ENCODE results near the gene FPR1. TPM values are rescaled to one million over a fixed set of nuclear protein-coding genes. Genes with fewer than 3 reads are reported as not detected.

FPR1 gene
- polyA plus RNA-seq, 1 experiment: not detected

GRCh38 chr19:51726049-51726448, 25.6 kb downstream of the FPR1 start:
- Histone ChIP-seq H3K27me3 (ENCODE audit: control insufficient read depth, insufficient read depth, low read length) (peaks cover 6% of the 10 kb centered on the region), H3K4me3 (ENCODE audit: low read depth, low read length) (no peak overlapping the region), H3K36me3 (ENCODE audit: control insufficient read depth, insufficient read depth, low read length) (no peaks in the 10 kb centered on the region)
- POLR2A ChIA-PET: interaction anchor here (0.5 kb wide), 1 partner anchor 442 kb away, joined by 4 read pairs; no protein-coding TSS in a partner anchor
- TF ChIP-seq CTCF (IDR thresholded peaks at IDR 0.05; ENCODE audit: insufficient read depth, low read depth, low read length): no peak
- CTCF ChIA-PET: no interaction called here
- no peak for DNase-seq (ENCODE audit: low read depth)

DNA sequence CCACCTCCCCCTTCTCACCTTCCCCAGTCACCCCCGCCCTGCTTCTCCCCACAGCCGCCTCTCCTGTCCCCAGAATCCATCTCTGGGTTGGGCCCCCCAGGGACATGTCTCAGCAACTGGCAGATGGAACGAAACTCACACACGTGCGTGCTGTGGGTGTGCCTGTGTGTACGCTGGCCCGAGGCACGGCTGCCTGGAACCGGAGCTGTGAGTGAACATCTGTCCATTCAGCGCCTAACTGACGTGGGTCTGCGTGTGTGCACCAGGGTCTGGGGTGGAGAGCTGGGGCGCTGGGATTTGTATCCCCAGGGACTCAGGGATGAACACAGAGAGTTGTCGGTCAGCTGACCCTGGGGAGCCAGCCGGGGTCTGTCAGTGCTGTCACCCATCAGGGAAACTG, 27.1 kb downstream of the FPR1 start:
- DNase-seq (ENCODE audit: low read depth): no peak
- H3K27me3 ChIP-seq (ENCODE audit: control insufficient read depth, insufficient read depth, low read length): peaks cover 9% of the 10 kb centered on the region
- H3K4me3 ChIP-seq (ENCODE audit: low read depth, low read length): no peak overlapping the region
- no peak for TF ChIP-seq CTCF (IDR thresholded peaks at IDR 0.05; ENCODE audit: insufficient read depth, low read depth, low read length)
- ChIA-PET POLR2A (no interaction called here), CTCF (interaction anchor here (0.9 to 2.1 kb wide), 2 partner anchors 14 to 303 kb away, joined by 3 to 6 read pairs; no protein-coding TSS in a partner anchor)
- H3K36me3 ChIP-seq (ENCODE audit: control insufficient read depth, insufficient read depth, low read length): no peaks in the 10 kb centered on the region

DNA sequence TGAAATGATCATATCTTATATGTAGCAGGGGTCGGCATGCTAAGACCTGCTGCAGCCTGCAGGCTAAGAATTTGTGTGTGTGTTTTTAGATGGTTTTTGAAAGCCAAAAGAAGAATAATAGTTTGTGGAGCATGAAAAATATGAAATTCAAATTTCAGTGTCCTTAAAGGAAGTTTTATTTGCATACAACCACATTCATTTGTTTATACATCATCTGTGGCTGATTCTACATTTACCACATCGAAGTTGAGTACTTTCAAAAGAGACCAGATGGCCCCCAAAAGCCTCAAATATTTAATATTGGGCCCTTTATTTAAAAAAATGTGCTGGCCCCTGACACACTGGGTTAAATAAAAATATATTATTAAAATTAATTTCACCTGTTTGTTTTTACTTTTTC, 29.2 kb downstream of the FPR1 start:
- ChIA-PET CTCF (interaction anchor here (2.1 kb wide), 1 partner anchor 12 kb away, joined by 6 read pairs; no protein-coding TSS in a partner anchor), POLR2A (no interaction called here)
- DNase-seq (ENCODE audit: low read depth): no peak
- no peaks in the 10 kb centered on the region for H3K36me3 ChIP-seq (ENCODE audit: control insufficient read depth, insufficient read depth, low read length)
- no peak overlapping the region for H3K4me3 ChIP-seq (ENCODE audit: low read depth, low read length)
- peaks cover 14% of the 10 kb centered on the region for H3K27me3 ChIP-seq (ENCODE audit: control insufficient read depth, insufficient read depth, low read length)
- TF ChIP-seq CTCF (IDR thresholded peaks at IDR 0.05; ENCODE audit: insufficient read depth, low read depth, low read length): no peak

GRCh38 chr19:51721905-51722304, 29.8 kb downstream of the FPR1 start:
- POLR2A ChIA-PET: no interaction called here
- Histone ChIP-seq H3K27me3 (ENCODE audit: control insufficient read depth, insufficient read depth, low read length) (peaks cover 14% of the 10 kb centered on the region), H3K4me3 (ENCODE audit: low read depth, low read length) (no peak overlapping the region), H3K36me3 (ENCODE audit: control insufficient read depth, insufficient read depth, low read length) (no peaks in the 10 kb centered on the region)
- no peak for DNase-seq (ENCODE audit: low read depth)
- CTCF ChIA-PET: no interaction called here
- TF ChIP-seq CTCF (IDR thresholded peaks at IDR 0.05; ENCODE audit: insufficient read depth, low read depth, low read length): no peak

DNA sequence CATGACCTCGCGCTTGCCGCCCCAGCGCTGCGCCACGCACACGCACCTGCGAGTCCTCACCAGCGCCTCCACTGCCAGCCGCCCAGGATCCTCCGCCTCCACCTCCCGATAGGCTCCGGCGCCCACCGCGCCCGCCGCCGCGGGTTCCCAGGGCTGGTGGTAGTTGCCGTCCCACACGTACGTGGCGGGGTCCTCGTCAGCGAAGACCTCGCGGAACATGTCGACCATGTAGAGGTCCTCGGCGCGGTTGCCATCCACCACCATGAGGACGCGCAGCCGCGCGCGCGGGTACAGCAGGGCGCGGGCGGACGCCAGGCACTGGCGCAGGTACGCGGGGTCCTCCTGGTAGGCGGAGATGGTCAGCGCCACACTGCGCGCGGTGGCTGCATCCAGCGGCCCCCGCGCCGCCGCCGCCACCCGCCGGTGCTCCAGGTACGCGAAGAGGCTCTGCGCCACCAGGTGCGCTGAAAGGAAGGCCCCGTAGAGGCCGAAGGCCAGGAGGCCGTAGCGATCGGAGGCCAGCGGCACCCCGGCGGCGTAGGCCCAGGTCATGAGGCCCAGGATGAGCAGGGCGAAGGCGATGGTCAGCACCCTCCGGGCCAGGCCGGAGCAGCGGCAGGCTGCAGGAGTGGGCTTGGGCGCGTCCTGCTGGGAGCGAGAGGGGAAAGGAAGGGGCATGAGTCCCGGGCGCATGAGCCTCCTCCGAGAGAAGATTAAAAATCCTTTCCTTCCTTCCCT, 32.3 kb downstream of the FPR1 start:
- H3K27me3 ChIP-seq (ENCODE audit: control insufficient read depth, insufficient read depth, low read length): peaks cover 11% of the 10 kb centered on the region
- no peaks in the 10 kb centered on the region for H3K36me3 ChIP-seq (ENCODE audit: control insufficient read depth, insufficient read depth, low read length)
- ChIA-PET CTCF (no interaction called here), POLR2A (no interaction called here)
- no peak for TF ChIP-seq CTCF (IDR thresholded peaks at IDR 0.05; ENCODE audit: insufficient read depth, low read depth, low read length)
- no peak overlapping the region for H3K4me3 ChIP-seq (ENCODE audit: low read depth, low read length)
- DNase-seq (ENCODE audit: low read depth): no peak

Data from BJ (cell line).